GM19395 (cell line): ENCODE measurements around the gene CDRT4.

Experiments
- ATAC-seq: cut with Tn5 transposase; IDR thresholded peaks from one replicate; pipeline ENCODE4 v1.9.1; 2021; ENCODE audit warnings: mild to moderate bottlenecking, moderate library complexity; ENCODE audit not compliant: unreplicated experiment

Gene CDRT4

DNA sequence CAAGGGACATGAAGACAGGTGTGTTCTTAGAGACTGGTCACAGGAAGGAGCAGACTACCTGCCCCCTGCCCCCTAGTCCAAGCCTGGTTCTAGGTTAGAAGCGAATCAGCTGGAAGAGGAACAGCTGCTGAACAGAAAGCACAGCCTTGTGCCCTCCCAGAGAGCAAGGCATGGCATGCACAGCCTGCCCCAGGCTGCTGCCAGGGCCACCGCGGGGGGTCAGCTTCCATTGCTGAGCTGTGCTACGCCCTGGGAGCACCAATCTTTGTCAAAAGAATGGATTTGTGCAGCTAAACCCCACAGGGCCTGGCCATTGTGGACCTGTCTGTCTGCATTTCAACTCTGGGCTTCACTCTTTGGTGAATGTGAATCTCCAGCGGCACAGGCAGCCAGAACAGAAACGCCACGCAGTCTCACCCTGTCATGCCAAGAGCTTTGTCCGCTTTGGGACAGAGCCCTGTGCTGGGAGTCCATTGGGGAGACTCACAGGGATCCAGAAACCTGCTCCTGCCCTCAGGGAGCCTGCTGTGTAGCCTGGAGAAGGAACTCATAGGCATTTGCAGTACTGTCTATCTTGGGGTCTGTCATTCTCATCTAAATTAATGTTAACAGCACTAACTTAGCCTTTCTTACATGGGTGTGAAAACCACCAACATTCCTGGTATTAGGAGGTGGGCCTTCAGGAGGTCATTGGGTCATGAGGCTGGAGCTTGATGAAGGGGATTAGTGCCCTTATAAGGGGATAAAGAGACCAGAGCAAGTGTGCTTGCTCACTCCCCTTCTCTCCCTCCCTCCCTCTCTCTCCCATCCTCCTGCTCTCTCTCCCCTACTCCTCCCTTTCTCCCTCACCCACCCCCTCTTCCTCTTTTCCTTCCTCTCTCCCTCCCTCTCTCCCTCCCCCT, 25.6 kb upstream of the CDRT4 start:
- ATAC-seq, result no peak

DNA sequence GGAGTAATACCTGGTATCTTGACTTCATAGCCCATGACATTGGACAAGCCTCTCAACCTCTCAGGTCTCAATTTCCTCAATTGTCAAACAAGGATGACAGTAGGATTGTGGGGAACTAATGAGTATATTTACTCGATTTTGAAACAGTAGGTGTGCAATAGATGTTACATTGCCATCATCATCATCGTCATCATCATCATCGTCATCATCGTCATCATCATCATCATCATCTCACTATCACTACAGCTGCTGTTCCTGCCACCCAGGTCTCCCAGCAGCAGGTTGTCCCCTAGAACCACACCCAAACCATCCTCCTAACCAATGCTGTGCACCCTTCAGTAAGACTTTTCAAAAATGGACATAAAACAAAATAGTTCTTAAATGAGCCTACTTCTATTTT, 24.8 kb upstream of the CDRT4 start:
- no peak for ATAC-seq

DNA sequence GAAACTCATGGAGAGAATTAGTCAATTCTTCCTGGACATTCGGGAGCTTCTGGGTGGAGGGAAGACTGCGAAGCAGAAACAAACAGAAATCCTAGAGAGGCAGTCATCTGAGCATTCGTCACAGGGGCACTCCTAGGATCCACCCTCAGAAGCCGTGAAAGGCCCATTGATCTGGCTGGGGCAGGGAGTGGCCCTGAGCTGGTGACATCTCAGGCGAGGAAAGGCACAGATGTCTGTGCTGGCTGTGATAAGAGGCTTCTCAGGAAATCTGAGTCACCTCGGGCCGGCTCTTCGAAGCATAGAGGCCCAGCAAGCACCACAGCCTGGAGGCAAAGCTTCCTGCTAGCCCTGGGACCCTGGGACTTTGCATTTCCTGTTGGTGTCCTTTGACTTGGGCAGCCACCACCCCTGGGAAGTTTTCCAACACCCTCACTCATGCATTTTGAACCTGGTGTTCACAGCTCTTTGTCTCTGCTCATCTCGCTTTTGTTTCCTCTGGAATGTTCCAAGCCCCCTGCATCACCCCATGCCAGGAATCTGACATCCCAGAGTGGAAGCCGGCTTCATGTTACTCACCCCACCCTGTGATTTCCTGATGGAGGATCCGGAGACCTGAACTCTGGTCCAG, 23.3 kb upstream of the CDRT4 start:
- no peak for ATAC-seq

DNA sequence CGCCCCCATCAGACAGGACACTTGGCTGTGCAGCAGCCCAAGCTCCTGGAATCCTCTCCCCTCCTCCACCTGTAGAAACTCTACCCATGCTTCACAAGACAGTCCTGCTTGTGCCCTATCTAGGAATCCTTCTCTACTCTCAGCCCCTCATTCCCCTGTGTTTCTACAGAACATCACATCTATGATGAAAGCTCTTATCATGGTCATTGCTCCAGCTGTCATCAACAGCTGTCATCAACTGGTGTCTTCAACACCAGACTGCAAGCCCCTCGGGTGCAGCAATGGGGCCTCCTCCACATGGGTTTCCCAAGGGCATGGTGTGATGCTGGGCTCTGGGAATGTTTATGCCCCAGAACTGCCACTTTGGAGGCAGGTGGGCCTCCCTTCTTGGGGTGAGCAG, 21.1 kb upstream of the CDRT4 start:
- ATAC-seq, result no peak

DNA sequence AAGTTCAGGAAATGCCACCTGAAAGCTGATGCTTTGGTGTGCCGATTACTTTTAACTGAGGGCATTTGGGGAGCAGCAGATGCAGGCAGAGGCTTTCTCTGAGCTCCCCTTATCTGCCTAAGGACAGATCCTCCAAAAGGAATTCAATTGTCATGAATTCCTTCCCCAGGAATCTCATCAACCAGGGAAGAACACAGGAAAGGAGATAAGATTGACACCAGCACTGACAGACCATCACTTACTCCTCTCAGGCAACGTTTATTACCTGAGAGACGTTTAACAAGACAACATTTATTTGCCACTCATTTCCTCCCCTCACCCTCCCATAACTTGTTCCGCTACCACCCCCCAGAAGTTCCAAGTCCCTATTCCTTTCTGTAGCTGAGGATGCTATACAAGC, 17.6 kb upstream of the CDRT4 start:
- no peak for ATAC-seq

DNA sequence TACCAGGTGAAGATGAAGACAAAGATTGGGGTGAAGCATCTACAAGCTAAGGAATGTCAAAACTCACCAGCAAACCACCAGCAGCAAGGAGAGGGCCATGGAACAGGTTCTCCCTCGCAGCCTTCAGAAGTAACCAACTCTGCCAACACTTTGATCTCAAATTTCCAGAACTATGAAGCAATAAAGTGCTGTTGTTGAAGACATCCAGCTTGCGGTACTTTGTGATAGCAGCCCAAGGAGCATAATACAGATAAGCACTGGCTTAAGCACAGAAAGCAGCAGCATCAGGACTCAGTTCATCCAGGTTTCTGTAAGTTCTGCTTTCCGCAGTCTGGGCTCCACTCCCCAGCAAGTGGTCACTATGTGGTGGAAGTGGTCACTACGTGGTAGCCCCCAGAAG, 16.0 kb upstream of the CDRT4 start:
- no peak for ATAC-seq

DNA sequence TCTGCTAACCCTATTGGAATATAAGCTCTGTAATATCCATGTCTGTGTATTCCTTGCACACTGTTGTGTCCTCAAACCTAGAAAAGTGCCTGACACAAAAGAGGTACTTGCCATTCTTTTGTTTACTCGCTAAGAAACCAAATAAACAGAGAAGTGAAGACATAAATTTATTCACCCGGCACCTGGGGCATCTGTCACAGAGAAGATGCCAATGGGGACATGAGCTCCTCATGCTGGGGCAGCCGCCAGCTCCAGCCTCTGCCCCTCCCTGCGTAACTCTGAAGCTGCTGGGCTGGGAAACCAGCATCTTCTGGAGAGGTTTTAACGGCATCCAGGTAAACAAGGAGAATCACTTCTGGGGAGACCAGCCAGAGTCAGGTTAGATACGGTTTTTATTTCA, 15.1 kb upstream of the CDRT4 start:
- no peak for ATAC-seq

DNA sequence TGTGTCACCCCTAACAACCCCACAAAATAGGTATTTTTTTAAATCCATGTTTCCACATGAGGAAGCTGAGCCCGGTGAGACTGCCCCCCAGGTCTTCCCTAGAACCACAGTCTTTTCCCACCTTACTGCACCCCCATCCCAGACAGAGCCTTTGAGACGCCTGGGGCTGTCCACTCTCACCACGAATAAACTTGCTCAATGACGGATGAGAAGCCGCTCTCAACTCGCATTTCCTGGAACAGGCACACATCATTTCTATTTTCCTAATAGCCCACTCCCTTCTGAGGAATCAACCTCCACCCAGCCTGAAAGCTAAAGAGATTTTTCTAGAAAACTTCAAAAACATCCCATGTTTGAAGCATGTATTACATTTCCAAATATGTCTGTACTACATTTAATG, 14.1 kb upstream of the CDRT4 start:
- no peak for ATAC-seq

DNA sequence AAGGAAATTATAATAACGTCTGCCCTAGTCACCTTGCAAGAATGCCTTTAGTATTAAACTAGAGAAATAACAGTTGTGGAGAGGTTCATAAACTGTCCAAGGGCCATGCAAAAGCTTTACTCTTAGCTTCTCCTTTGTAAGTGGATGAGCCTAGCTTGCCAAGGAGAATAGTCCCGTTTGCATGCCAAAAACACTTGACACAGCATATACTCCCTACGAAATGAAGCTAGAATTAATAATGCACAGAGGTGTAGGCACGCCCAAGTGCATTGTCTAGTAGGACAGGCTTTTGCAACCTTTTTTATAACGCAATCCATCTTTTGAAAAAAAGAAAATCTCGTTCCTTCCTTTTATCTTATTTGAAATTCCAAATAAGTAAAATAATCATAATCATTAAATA, 12.8 kb upstream of the CDRT4 start:
- ATAC-seq, result no peak

DNA sequence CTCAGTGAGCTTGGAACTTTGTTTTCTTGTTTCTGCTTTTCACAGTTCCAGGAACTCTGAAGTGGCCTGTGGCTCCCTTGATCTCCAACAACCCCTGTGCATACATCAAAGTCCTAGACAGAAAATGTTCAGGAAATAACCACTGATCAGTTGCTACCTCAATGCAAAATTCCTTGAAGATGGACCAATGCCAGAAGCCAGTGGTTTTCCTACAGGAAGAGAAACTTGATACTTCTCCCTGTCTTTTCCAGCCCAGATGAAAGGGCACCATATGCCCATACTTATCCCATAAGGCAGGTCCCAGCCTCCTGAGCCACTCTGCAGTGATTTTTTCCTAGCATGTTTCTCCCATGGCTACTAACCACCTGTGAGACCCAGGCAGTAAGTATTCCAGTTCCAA, 12.3 kb upstream of the CDRT4 start:
- ATAC-seq, result no peak

DNA sequence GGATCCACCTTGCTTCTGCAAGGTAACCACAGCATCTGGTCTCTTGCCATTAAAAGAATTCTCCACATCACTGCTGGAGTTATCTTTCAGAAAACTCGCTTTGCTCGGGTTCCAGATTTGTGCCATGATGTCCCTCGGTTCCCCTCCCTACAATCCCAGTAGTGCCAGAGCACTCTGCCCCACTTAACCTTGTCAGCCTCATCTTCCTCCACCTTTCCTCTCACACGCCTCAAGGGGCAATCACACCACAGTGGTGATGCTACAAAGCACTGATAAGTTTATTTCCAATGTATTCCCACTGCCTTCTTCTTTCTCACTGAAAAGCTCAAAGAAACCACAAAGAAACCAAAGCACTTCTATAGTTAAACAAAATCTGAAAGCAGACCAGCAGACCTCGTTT, 11.4 kb upstream of the CDRT4 start:
- ATAC-seq, result no peak

DNA sequence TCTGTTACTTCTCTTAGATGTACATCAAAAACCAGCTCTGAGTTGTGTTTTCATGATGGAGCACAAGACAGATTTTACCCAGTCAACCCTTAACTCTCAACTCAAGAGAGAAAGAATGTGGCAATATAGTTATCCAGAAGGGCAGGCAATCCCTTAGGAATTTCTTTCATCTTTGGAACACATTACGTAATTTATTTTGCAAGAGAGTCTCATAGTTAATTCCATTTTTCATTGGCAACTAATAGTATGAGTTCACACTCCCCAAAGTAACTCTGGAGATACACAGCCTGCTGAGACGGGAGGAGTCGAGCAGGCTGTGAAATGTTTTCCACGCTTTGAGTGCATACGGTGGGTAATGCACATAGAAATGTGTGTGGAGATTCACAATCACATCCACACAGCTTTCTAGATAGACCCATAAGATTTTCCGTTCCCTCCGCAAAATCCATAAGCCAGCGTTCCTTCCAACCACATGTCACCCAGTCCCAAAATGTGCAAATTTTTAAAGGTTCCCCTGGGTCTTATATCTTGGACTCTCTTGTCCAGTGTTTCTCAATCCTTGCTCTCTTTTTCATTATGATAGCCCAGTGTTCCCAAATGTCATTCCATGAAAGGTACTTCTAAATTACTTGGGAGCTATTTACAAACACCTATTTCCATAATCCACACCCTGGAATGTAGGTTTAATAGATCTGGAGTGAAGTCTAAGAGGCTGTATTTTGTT, 8.4 kb upstream of the CDRT4 start:
- no peak for ATAC-seq

DNA sequence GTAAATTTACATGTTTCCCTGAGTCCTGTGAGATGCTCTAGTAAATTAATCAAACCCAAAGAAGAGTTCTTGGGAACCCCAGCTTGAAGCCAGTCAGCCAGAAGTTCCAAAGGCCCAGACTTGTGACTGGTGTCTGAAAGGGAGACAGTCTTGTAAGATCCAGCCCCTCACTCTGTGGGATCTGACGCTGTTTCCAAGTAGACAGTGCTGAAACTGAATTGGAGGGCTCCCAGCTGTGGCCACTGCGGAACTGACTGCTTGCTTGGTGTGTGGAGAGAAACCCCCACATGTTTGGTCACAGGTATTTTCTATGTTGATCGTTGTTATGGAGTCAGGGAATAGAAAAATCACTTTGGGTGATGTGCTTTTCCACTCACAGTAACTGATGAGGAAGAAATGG, 5.5 kb upstream of the CDRT4 start:
- no peak for ATAC-seq

DNA sequence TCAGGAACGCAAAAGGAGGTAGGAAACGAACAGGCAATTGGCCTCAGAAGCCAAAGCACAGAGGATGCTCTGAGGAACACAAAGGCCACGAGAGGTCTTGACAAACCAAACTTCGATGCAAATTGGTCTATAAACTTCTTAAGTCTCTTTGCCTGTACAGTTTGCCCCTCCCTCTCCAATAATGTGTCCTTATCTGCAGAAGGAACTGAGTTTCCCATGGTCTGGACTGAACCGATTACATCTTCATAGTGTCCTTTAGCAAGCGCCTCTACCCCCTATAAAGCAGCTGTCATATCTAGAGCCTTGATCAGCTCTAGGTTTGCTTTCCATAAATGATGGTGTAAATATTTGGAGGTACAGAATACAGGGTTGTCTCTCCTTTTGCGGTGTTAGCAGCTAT, 3.1 kb upstream of the CDRT4 start:
- no peak for ATAC-seq

DNA sequence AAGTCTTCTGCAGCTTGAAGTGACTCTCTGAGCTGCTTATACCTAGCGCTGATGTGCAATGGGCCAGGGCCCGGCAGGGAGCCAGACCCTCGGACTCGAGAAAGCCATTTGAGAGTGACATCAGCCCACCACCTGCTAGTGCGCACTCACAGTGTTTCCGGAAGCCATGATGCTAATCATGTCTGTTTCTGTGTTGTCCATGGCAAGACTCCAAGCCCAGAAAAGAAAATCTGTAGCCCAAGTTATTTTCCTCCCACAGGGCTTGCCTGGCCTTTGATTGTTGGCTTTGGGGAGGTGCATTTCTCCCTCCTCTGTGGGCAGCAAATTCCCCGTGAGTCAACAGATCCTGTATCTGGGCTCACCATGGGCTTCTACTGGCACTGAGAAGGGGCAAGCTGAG, 1.8 kb upstream of the CDRT4 start:
- no peak for ATAC-seq

DNA sequence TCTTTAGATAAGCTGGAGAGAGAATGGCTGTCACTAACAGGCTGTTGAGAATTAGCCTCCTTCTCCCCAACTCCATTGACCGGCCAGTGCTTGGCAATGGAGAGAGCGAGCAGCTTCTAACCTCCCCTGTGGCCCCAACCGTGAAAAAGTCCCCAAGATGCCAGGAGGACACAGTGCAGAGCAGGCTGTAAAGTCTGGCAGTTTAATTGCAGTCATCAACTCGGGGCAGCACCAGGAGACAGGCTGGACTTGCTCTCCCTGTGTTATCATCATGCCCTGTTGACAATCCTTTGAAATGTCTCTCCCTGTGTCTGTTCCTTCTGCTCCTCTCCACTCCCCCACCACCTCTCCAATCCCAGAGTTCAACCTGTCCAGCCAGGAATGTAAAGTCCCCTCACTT, 705 bp upstream of the CDRT4 start:
- ATAC-seq, result no peak

DNA sequence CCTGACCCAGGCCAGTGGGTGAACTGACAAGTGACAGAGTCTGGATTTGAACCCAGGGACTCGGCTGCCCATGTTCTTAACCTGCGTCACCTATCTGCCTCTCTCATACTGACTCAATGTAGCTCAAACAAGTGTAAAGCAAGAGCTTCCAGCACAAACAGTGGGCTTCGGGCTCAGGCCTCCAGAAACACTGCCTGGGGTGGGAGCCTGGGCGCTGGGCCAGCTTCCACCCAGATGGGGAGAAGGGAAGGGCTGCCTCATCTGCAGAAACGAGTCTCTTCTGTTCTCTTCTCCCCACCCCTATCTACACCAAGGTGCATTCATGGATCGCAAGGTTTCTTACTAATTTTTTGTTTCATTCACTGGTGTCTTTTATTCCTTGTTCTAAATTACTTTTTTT, 1.3 kb downstream of the CDRT4 start:
- no peak for ATAC-seq

DNA sequence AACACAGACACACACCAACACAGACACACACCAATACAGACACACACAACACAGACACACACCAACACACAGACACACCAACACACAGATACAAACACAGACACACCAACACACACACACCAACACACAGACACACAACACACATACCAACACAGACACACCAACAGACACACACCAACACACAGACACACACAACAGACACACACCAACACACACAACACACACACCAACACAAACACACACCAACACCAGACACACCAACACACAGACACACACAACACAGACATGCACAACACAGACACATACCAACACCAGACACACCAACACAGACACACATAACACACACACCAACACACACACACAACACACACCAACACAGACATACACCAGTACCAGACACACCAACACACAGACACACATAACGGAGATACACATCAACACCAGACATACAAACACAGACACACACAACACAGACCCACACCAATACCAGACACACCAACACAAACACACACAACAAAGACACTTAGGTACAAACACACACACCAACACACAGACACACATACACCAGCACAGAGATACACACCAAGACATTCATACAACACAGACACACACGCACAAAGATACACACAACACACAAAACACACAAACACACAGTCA, 2.2 kb downstream of the CDRT4 start:
- ATAC-seq, result no peak

DNA sequence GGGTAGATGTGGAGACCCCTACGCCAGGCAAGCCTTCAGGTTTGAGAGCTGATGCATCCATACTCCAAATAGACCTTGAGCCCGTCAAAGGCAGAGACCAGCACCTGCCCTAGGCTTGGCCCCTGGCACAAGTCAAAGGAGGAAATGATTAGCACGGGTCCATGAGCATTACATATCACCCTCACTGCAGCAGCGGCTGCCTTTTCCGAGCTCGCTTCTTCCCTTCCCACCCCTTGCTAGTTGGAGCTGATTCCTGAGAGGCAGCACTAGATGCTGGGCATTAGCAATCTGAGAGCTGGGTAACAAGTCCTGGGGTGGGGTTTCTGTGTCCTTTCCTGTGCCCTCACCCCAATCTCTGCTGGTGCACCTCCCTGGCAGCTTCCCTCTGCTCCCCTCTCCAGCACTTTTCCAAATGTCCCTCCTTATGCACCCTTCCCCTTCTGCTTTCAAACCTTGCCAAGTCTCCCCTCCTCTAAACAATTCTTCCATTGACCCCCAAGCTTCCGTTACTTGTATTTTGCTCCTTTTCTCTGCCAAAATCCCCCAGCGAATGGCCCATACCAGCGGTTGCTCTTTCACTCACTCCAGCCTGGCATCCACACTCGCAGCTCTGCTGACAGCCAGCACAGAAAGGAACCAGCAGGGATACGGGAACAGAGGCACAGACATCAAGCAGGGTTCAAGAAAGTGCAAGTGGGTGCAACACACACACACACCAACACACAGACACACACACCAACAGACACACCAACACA, 3.0 kb downstream of the CDRT4 start:
- ATAC-seq, result no peak

DNA sequence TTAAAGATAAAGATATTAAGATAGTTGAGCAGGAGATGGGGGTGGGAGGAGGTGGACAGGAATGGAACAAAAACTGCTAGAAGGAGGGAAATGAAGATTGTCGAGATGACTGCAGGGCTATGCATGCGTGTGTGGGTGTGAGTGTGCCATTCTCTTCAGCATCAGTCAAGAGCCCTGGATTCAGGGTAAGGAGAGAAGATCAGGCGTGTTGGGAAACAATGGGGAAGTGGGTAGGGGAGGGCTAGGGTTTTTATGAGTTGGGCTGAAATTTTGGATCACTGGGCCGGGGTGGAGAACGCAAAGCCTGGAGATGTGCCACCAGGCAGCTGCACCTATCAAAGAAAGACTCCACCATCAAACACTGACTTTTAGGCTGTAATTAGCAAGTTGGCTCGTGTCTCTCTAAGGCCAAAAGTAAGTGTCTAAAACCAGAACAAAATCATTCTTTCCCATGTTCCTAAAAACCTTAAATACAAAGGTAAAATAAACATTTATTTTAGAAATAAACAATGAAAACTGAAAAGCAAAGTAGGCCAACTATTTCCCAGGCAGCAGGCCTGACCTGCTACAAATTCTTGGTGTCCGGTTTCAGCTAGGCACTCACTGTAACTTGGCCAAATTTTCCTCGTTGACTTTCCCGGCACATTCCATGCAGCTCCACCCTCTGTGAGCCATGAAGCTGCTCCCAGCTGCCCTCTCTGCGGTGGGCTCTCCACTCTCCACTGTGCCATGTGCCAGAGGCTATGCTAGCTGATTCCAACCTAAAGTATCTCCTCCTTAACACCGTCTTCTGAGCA, 4.2 kb downstream of the CDRT4 start:
- no peak for ATAC-seq
